ENCODE results near the gene GTF2H4. TPM values are rescaled to one million over a fixed set of nuclear protein-coding genes. Genes with fewer than 3 reads are reported as not detected.

Gene GTF2H4
- 8.1 and 11.3 TPM in 2 replicates for total RNA-seq

DNA sequence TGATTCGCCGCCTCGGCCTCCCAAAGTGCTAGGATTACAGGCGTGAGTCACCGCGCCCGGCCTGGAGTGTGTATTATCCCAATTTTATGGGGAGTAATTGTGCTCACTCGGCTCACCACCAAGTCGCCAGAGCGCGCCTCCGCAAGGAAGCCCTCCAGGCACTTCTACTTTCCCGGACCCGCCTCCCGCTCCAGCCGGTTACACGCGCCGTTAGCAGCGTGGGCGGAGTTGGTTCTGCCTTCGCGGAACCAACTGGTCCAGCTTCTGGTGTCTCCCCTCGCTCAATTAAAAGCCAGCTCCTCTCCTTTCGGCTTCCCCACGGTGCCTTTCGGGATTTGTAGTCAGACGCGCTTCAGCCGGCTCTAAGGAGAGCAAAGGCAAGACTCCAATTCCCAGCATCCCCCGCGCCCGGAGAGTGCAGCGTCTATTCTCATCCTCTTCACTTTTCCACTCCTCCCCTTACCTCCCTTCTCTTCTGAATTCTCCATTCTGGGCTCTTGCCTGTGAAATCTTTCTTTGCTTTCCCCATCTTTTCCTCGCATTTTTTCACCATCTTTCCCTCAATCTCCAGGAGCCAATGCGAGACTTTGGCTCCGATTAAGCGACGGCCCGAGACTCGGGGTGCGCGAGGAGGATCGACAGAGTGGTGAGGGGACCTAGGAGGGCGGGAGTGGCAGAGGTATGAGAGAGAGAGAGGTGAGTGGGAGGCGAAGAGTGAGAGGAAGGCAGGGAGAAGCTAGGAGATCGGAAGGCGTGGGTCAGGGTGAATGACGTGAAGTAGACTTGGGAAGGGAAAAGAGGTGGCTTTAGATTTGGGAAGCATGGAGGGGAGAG is at the start of gene GTF2H4:
Gene GTF2H4 (plus strand): TSS at position 450 of the 834 bp plus-strand sequence.

GRCh38 chr6:30883685-30884520 is 24.1 kb upstream of the GTF2H4 start, which contains the start of gene DDR1:
Gene DDR1, plus strand, starts transcription at chr6:30884519. Its CDS starts 4,211 bp downstream, at chr6:30888730.

GRCh38 chr6:30914076-30914853 is 6.3 kb downstream of the GTF2H4 start, which contains the start of gene VARS2:
Gene VARS2, plus strand, starts transcription at chr6:30914238. Its CDS starts 599 bp downstream, at chr6:30914837.

DNA sequence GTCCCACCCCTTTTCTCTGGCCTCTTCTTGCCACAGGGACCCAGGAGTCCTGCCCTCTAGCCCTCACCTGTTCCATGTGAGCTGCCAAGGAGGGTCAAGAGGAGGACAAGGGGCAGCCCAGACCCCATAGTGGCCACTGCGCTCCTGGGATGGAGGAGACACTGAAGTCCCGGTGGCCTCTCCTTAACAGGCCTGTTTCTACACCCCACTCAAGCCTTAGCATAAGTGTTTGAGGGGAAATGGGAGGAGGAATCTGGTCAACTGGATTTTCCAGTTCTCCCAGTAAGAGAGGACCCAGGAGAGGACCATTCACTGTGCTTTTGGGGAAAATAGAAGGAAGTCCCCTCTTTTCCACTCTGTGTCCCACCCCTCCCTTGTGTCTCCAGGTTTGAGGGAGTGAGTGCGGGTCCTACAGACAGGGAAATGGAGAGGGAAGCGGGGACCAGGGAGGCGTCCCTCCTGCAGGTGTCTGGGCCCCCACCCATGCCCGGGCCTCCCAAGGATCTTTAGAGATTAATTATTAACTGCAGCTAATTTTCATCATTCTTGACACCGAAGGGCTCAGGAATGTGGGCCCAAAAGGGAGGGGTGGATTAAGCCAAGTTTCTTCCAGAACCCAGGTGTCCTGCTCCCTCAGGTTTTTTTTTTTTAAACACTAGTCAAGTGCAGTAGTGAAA is 24.1 kb downstream of the GTF2H4 start, which contains the start of gene SFTA2:
Gene SFTA2 (minus strand): TSS at position 202 of the 677 bp plus-strand sequence. CDS start 74 bp downstream, at position 128.

DNA sequence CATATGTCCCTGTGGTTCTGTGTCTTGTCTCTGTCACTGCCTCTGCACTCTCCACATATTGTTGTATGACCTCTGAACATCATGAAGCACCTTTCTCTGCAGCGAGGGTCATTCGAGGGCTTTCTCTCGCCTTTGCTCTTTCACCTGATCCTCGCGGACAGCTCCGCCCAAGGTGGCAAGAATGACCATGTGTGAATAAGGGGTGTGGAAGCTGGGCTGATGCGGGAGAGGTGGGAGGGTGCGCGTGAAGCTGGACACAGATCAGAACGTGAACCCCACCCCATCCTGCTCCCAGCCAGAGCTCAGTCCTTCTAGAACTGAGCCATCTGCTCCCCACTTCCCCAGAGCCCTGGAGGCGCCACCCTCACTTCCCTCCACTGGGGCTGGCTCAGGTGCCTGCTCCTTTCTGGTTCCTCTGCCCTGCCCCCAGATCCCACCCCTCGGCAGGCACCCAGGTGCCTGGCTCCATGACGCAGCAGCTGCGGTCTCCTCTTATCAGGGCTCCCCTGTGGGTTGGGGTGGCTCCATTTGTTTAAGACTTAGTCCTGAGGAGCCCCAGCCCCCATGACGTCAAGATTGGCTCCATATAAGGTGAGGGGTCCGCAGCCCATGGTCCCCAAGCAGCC is 32.5 kb downstream of the GTF2H4 start, which contains the start of gene MUCL3:
Gene MUCL3 (plus strand): TSS at position 613 of the 626 bp plus-strand sequence. CDS start 27 bp downstream, outside the sequence.

Small RNA genes within 50 kb of the gene (small RNA-seq; reads per million reads assigned to genes)
- gene RF00019 = not detected

Other genes with a start within 250 kb of the GTF2H4 start
- gene DHX16, start 235.2 kb upstream of the GTF2H4 start, total RNA-seq = 22.8 and 27.8 TPM in 2 replicates
- gene PPP1R18, start 221.6 kb upstream of the GTF2H4 start, total RNA-seq = 44.5 and 73.1 TPM in 2 replicates
- 7.7 and 9.0 TPM in 2 replicates for gene NRM, start 217.2 kb upstream of the GTF2H4 start, total RNA-seq
- 6.2 and 10.0 TPM in 2 replicates for gene MDC1, start 190.9 kb upstream of the GTF2H4 start, total RNA-seq
- 819 and 1,073 TPM in 2 replicates for gene TUBB, start 187.9 kb upstream of the GTF2H4 start, total RNA-seq
- 88.4 and 104 TPM in 2 replicates for gene FLOT1, start 165.5 kb upstream of the GTF2H4 start, total RNA-seq
- 8.8 and 13.7 TPM in 2 replicates for gene IER3, start 163.7 kb upstream of the GTF2H4 start, total RNA-seq
- gene DDR1, start 23.7 kb upstream of the GTF2H4 start, total RNA-seq = 2.6 and 3.9 TPM in 2 replicates
- 10.7 and 18.4 TPM in 2 replicates for gene VARS2, start 6.0 kb downstream of the GTF2H4 start, total RNA-seq
- gene SFTA2, start 24.0 kb downstream of the GTF2H4 start, total RNA-seq = not detected in 2 replicates
- not detected in 2 replicates for gene MUCL3, start 32.8 kb downstream of the GTF2H4 start, total RNA-seq
- not detected in 2 replicates for gene MUC21, start 75.5 kb downstream of the GTF2H4 start, total RNA-seq
- not detected in 2 replicates for gene MUC22, start 102.3 kb downstream of the GTF2H4 start, total RNA-seq
- not detected in 2 replicates for gene C6orf15, start 204.4 kb downstream of the GTF2H4 start, total RNA-seq
- 0.37 and 0.39 TPM in 2 replicates for gene PSORS1C1, start 206.6 kb downstream of the GTF2H4 start, total RNA-seq
- not detected in 2 replicates for gene CDSN, start 212.2 kb downstream of the GTF2H4 start, total RNA-seq
- not detected in 2 replicates for gene PSORS1C2, start 230.9 kb downstream of the GTF2H4 start, total RNA-seq
- 11.4 and 18.0 TPM in 2 replicates for gene CCHCR1, start 249.6 kb downstream of the GTF2H4 start, total RNA-seq